GM20000 (cell line): Measurements from ENCODE around the gene SPSB1.

Experiments used
- DNase-seq: peaks from one replicate; pipeline ENCODE4 v3.0.0; 2012; ENCODE audit warnings: low spot score
- CTCF ChIP-seq: IDR thresholded peaks from 2 replicates; pipeline ENCODE4 v1.5.1; 2012; ENCODE audit warnings: mild to moderate bottlenecking, control low read depth; ENCODE audit errors: extremely low read depth, missing control alignments

SPSB1 gene

DNA sequence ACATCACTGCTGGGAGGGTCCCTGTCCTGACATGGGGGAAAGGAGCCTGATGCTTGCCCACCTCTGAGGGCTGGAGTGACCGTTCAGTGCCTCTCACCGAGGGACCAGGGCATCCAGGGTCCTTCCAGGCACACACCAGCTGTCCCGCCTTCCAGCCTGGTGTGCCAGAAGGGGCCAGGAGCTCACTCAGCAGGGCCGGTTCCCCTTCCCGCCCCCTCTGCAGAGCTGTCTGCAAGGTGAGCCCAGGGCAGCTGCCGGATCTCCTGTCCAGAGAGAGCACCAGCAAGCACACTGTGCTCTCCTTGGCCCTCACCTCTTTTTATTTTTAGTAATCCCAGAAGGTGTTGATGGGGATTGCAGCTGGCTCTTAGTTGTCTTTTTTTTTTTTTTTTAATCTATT, 41.2 kb upstream of the SPSB1 start:
- TF ChIP-seq CTCF: no peak
- no peak for DNase-seq

- no peak for DNase-seq
- TF ChIP-seq CTCF: no peak
Measured at GRCh38 chr1:9253004-9253403, 39.7 kb upstream of the SPSB1 start.

GRCh38 chr1:9253453-9254105, 39.1 kb upstream of the SPSB1 start:
- DNase-seq: no peak
- no peak for TF ChIP-seq CTCF

GRCh38 chr1:9256332-9256731, 36.4 kb upstream of the SPSB1 start:
- no peak for TF ChIP-seq CTCF
- DNase-seq: no peak

GRCh38 chr1:9257851-9258250, 34.8 kb upstream of the SPSB1 start:
- DNase-seq: no peak

GRCh38 chr1:9258629-9259028, 34.1 kb upstream of the SPSB1 start:
- DNase-seq: no peak
- no peak for TF ChIP-seq CTCF

More at GRCh38 chr1:9257851-9258250, 34.8 kb upstream of the SPSB1 start:
- no peak for TF ChIP-seq CTCF

DNA sequence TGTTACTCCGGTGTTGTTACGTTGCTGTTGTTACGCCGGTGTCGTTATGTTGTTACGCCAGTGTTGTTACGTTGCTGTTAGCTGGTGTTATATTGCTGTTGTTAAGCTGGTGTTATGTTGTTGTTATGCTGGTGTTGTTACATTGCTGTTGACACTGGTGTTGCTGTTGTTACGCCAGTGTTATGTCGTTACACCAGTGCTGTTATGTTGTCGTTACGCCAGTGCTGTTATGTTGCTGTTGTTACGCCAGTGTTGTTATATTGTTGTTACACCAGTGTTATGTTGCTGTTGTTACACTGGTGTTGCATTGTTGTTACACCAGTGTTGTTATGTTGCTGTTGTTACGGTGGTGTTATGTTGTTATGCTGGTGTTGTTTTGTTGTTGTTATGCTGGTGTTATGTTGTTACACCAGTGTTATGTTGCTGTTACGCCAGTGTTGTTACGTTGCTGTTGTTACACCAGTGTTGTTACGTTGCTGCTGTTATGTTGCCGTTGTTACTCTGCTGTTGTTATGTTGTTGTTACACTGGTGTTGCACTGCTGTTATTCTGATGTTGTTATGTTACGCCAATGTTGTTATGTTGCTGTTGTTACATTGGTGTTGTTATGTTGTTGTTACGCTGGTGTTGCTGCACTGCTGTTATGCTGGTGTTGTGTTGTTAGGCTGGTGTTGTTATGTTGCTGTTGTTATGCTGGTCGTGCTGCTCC, 32.5 kb upstream of the SPSB1 start:
- no peak for DNase-seq
- TF ChIP-seq CTCF: no peak
